HTERT RPE-1 (cell line): ENCODE results near the gene MACO1.

Source experiments
- in situ Hi-C: fragments of 300-500 bp; cut with MboI; formaldehyde crosslinking; loops from 4 replicates; pipeline ENCODE4 v1.14.3; 2020; ENCODE audit warnings: low sequenced_read_pairs

MACO1 gene

GRCh38 chr1:25519624-25520023, 88.9 kb downstream of the MACO1 start:
- in situ Hi-C loops = no loop called here

GRCh38 chr1:25520446-25521061, 89.9 kb downstream of the MACO1 start:
- in situ Hi-C loops = no loop called here

- in situ Hi-C loops = no loop called here
These were observed 91.4 kb downstream of the MACO1 start for GRCh38 chr1:25522031-25522655.

GRCh38 chr1:25523542-25523941, 92.8 kb downstream of the MACO1 start:
- in situ Hi-C loops = no loop called here

- in situ Hi-C loops = no loop called here
These were observed 94.1 kb downstream of the MACO1 start for GRCh38 chr1:25524568-25525360.

- in situ Hi-C loops = no loop called here
These were observed 94.6 kb downstream of the MACO1 start for GRCh38 chr1:25525361-25525688.

GRCh38 chr1:25526753-25527152, 96.1 kb downstream of the MACO1 start:
- in situ Hi-C loops = no loop called here

- in situ Hi-C loops = no loop called here
These were observed 96.6 kb downstream of the MACO1 start for GRCh38 chr1:25527226-25527846.

- in situ Hi-C loops = no loop called here
These were observed 97.4 kb downstream of the MACO1 start for GRCh38 chr1:25527946-25528595.

GRCh38 chr1:25528881-25529517, 98.3 kb downstream of the MACO1 start:
- in situ Hi-C loops = no loop called here

GRCh38 chr1:25529518-25530185, 99.0 kb downstream of the MACO1 start:
- in situ Hi-C loops = no loop called here

GRCh38 chr1:25530186-25531081, 99.7 kb downstream of the MACO1 start:
- in situ Hi-C loops = no loop called here

- in situ Hi-C loops = no loop called here
These were observed 100.4 kb downstream of the MACO1 start for GRCh38 chr1:25531082-25531461.

GRCh38 chr1:25532970-25533369, 102.3 kb downstream of the MACO1 start:
- in situ Hi-C loops = no loop called here

GRCh38 chr1:25533775-25534409, 103.2 kb downstream of the MACO1 start:
- in situ Hi-C loops = no loop called here

GRCh38 chr1:25534410-25534788, 103.7 kb downstream of the MACO1 start:
- in situ Hi-C loops = no loop called here

- in situ Hi-C loops = no loop called here
These were observed 105.4 kb downstream of the MACO1 start for GRCh38 chr1:25536124-25536523.

GRCh38 chr1:25537153-25537831, 106.6 kb downstream of the MACO1 start:
- in situ Hi-C loops = no loop called here
